Endothelial cell of umbilical vein (primary cell): ENCODE data around the gene ZNF141.

Source experiments
- CTCF ChIP-seq, 2 donors: IDR thresholded peaks; 1 replicate in 1 of 2; 2 replicates in 1 of 2; pipeline ENCODE4 v1.5.1; 2011; ENCODE audit warnings: low read length in 2 of 2, mild to moderate bottlenecking in 2 of 2, moderate library complexity in 2 of 2, control low read depth in 1 of 2, inconsistent platforms in 1 of 2, low read depth in 1 of 2; ENCODE audit not compliant: insufficient read depth in 1 of 2; ENCODE audit errors: extremely low read depth in 1 of 2
- EZH2 ChIP-seq: IDR thresholded peaks from 2 replicates; pipeline ENCODE4 v1.6.1; 2012; ENCODE audit warnings: borderline replicate concordance, low read depth, mild to moderate bottlenecking, moderate library complexity, low read length, inconsistent platforms; ENCODE audit not compliant: severe bottlenecking
- FOS ChIP-seq: IDR thresholded peaks from 2 replicates; pipeline ENCODE4 v1.6.1; 2011; ENCODE audit warnings: mild to moderate bottlenecking, low read length, moderate library complexity, borderline replicate concordance; ENCODE audit not compliant: insufficient read depth
- GATA2 ChIP-seq: IDR thresholded peaks from 2 replicates; pipeline ENCODE4 v1.7.0; 2011; ENCODE audit warnings: low read depth, mild to moderate bottlenecking, moderate library complexity, mixed read lengths, low read length; ENCODE audit not compliant: insufficient read length, insufficient read depth
- JUN ChIP-seq: IDR thresholded peaks from 2 replicates; pipeline ENCODE4 v1.6.1; 2011; ENCODE audit warnings: borderline replicate concordance, low read depth; ENCODE audit not compliant: insufficient read length, insufficient read depth
- MAX ChIP-seq: IDR thresholded peaks from 2 replicates; pipeline ENCODE4 v1.6.1; 2011; ENCODE audit not compliant: insufficient read depth, insufficient read length
- POLR2A ChIP-seq: IDR thresholded peaks from 2 replicates; pipeline ENCODE4 v1.6.1; 2012; ENCODE audit warnings: low read depth, mild to moderate bottlenecking, control low read depth, low read length
- POLR2AphosphoS5 ChIP-seq: IDR thresholded peaks from 2 replicates; pipeline ENCODE4 v1.6.1; 2012; ENCODE audit warnings: low read depth, mild to moderate bottlenecking, control low read depth, low read length, moderate library complexity; ENCODE audit not compliant: insufficient read depth

- TF ChIP-seq POLR2A: no peak
- no peak for TF ChIP-seq EZH2
- no peak for TF ChIP-seq CTCF (IDR thresholded peaks at IDR 0.05; ENCODE audit: extremely low read depth in 1 of 2, insufficient read depth in 1 of 2, low read depth in 1 of 2, low read length in 2 of 2)
- no peak for TF ChIP-seq POLR2AphosphoS5
- TF ChIP-seq GATA2: no peak
- no peak for TF ChIP-seq FOS
- no peak for TF ChIP-seq JUN
- TF ChIP-seq MAX: no peak
Observed at GRCh38 chr4:422587-422986, 85.0 kb downstream of the ZNF141 start.
